Stimulated activated naive CD8-positive, alpha-beta T cell treated with anti-CD3 and anti-CD28 coated beads, Interleukin-15, Interleukin-2, amounts not matched to agents 100 U/mL and 50 U/mL, for 24 hours (primary cell): ENCODE results near the gene WNT4.

Experiments
- ATAC-seq: fragments of 150-1000 bp; cut with Tn5 transposase; one replicate; pipeline ENCODE4 v1.10.0; 2021
- DNase-seq: peaks from one replicate; pipeline ENCODE4 v3.0.0; 2021

The WNT4 gene

DNA sequence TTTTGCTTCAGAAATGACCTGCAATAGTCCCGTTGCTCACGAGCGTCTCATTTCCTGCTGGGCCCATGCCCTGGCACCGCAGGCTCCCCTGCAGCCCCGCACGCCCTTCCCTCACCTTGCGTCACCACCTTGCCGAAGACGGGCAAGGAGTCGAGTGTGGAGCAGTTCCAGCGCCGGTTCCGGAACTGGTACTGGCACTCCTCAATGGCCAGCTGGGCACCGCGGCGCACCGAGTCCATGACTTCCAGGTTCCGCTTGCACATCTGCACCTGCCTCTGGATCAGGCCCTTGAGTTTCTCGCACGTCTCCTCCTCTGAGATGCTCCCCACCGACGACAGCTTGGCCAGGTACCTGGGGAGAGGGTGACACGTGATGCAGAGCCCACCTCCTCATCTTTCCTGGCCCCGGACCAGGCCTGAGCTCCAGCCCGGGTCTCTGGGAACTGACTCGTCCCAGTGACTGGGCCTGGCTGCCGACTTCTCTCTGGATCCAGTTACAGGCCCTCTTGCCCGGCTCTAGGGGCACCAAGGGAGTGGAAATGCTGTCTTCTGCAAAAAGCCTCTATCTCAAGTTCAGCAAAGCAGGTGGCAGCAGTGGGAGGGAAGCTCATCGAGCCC, 13.3 kb downstream of the WNT4 start:
- no peak for ATAC-seq
- no peak for DNase-seq

DNA sequence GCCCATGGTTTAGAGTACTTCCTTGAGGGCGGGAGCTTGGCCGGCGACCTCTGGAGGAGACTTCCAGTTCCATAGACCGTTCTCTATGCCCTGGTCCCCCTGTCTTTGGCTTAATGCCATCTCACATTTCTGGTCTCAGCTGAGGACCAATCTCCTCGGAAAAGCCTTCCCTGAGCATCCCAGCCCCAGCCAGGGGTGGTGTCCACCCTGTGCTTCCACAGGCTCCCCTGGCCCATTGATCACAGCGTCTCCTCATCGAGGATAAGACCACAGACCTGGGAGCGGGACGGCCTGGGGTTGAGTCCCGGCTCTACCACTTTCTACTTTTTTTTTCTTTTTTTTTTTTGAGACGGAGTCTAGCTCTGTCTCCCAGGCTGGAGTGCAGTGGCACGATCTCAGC, 14.5 kb downstream of the WNT4 start:
- DNase-seq, result no peak
- ATAC-seq, result no peak

DNA sequence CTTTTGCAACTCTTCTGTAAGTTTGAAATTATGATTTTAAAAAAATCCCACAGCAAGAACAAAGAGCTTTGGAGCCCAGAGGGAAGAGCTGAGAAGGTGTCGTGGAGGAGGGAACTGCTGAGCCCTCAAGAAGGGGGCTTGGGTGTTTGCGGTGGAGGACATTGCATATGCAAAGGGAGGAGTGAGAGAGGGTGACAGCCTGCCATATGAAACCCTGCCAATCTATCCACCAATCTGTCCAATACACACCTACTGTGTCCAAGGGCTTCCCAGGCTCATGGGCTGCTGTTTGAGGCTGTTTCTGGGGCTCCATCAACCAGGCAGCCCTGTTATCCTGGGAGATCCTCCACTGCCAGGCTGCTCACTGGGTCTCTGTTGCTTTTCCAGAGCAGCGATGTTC, 15.2 kb downstream of the WNT4 start:
- ATAC-seq, result no peak
- DNase-seq, result no peak

DNA sequence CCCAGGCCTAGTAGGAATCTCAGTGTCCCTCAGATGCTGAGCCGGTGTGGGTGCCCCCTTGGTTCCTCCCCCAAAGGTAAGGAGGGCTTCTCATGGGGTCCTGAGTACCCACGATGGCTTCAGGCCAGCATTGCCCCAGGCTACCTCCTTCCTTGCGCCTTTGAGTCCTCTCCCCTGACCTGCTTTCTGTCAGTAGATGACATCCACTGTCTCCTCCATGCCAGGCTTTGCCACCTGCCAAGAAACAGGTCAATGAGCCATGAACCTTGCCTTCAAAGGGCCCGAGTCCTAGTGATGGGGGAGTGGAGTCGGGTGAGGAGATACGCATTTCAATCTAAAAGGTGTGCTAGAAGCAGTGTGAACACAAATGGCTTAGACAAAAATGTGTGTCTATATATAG, 15.6 kb downstream of the WNT4 start:
- ATAC-seq, result no peak
- no peak for DNase-seq

DNA sequence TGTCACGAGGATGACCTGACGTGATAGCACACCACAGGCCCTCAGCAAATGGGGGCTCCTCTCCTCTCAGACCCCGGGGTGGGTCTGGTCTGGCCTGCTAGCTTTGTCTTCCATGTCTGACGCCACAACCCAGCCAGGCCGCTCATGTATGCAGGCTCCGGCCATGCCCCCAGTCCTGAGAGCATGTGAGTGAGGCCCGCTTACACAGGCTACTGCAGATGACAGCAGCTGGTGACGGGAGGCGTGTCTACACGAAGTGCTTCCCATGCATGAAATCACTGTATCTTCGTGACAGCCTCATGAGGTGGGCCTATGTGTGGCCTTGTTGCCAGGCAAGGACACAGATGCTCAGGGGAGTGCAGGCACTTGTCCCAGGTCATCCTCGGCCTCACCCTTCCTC, 16.4 kb downstream of the WNT4 start:
- no peak for DNase-seq
- no peak for ATAC-seq

DNA sequence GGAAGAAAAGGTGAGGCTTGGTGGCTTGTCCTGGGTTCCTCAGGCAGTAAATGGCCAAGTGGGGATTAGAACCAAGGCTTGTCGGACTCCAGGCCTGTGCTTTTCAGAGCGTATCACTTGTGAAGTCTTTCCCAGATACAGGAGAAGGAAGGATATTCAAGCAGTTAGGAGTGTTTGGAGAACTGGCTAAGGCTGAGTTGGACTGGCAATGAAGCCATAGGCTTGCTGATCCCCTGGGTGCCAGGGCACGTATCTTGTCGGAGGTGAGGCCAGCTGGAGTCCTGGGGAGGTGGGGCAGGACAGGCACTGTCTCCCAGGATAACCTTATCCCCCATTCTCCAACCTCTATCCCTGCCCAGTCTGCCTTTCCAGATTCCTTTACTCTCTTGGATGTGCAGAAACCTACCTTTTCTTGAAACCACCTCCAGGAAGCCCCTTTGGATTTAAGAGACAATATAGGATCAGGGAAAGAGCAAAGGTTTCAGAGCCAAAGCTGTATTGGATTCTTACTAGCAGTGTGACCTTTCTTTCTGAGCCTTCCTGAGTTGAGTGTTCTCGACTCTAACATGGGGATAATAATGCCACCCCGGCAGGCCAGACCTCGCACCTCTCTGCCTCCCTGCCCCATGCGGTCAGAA, 18.2 kb downstream of the WNT4 start:
- DNase-seq (no peak), ATAC-seq (no peak)

DNA sequence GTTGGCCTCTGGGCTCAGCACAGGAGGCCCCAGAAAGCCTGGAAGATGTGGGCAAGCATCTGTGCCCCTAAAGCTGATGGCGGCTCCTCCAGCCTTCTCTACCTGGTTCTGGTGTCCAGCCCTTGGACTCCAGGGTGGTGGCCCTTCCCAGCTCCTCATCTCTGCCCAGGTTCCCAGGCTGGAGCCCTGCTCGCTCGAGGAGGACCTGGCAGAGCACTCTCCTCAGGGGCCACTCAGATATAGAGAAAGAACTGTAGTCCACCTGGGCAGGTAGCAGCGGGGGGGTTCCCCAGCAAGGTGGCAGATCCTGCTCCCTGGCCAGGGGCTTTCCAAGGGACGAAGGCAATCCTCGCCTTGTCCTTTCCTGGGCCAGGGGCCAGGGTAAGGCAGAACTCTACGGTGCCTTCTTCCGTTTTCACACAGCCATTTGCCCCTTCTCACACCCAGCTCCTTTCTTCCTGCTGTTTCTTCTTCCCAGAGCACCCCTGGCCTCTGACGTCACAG, 18.9 kb downstream of the WNT4 start:
- no peak for ATAC-seq
- DNase-seq, result no peak

DNA sequence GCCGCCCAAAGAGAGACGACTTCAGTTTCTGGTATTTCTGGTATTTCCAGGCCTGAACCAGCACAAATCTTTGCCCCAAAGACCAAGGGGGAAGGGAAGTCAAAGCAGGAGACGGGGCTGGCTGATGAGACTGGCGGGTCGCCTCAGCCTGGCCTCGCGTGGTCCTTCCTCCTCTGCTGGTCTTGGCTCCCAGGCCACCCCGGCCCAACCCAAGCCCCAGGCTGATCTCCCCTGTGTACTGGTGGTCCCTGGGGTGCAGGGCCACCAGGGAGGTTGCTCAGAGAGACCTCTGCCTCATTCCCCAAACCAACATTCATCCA, 19.9 kb downstream of the WNT4 start:
- no peak for ATAC-seq
- DNase-seq, result no peak

DNA sequence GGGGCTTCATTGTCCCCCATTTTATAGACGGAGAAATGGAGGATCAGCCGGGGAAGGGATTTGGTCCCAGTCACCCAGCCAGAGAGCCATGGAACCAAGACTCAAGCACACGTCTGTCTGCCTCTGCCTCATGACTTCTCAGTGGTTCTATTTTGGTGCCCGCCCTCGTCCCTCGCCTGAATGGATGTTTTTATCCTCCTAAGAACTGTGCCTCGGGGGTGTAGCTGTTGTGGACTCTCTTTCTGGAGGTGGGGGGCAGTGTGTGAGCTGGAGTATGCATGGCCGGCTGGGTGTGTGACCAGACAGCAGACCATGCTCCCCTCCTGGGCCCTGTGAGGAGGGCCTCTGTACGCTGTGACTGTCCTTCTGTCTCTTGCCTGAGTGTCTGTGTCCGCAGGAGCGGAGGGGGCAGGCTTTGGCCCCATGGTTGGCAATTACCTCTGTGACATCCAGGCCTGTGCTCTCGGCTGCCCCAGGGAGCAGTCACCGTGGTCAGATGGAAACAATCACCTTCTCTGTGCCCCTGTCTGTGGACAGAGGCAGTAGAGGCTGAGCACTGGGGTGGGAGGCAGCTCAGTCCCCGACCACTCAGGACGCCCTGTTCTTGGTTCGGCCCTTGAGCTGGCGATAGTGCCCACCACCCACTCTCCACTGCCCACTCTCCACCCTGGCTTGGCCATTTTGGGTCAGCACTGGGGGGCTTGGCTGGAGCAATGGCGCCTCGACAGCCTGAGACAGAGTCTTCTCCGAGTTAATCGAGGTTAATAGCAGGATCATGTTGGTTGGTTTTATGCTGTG, 20.4 kb downstream of the WNT4 start:
- DNase-seq (no peak), ATAC-seq (no peak)

DNA sequence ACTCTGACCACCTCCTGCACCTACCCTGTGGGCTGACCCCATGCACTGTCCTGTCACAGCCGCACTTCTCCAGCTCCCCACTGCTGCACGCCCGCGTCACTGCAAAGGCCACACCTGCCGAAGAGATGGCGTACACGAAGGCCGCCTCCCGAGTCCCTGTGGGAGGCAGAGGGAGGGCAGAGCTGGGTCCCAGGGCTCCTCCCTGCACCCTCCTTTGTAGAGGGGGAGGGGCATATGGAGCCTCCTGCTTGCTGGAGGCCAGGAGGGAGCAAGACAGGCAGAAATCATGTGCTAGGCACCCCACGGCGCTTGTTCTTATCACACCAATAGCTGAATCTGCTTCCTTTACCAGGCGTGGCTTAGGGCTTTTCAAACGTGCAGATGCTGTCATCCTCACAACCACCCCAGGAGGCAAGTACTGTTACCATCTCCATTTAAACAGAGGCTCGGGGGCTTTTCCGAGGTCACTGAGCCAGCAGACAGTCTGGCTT, 21.4 kb downstream of the WNT4 start:
- ATAC-seq (no peak), DNase-seq (no peak)

DNA sequence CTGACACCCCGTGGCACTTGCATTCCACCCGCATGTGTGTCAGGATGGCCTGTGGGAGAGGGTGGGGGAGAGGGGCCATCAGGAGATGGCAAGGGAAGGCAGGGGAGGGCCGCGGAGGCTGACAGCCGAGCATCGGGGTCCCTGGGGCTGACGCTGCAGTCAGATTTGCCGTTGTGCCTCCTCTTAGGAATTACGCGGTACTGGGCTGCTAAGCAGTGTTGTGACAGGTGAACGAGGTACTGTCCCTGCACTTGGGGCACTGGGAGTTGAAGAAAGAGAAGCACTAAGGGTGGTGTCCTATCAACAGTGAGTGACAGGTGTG, 22.5 kb downstream of the WNT4 start:
- ATAC-seq (no peak), DNase-seq (no peak)

DNA sequence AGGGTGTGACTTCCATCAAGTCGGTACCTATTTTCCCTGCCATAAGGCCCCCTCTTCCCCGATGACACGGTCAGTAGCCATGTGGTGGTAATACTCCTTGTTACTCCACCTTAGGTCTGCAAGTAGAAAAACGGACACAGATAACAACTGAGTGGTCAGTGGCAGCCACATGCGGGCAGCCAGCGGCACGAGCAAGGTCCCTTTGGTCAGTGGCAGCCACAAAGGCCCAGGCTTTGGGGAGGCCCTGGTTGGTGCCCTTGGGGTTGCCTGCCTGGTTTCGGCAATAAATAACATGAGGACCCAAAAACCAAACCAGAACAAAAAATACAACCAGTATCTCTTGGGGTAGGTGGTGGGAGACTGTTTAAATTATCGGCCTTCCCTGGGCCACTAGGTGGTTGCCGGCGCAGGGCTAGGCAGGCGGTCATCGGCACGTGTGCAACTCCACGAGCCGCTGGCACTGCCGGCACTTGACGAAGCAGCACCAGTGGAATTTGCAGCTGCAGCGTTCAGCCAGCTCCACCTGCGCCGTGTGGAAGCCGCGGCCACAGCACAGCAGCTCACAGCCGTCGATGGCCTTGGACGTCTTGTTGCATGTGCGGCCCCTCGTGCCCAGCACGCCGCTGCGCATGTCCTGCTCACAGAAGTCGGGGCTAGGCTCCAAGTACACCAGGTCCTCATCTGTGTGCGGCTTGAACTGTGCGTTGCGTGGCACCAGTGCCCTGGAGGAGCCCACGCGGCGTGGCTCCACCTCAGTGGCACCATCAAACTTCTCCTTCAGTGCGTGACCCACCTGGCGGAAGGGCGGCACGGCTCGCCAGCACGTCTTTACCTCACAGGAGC, 23.1 kb downstream of the WNT4 start:
- no peak for ATAC-seq
- no peak for DNase-seq

DNA sequence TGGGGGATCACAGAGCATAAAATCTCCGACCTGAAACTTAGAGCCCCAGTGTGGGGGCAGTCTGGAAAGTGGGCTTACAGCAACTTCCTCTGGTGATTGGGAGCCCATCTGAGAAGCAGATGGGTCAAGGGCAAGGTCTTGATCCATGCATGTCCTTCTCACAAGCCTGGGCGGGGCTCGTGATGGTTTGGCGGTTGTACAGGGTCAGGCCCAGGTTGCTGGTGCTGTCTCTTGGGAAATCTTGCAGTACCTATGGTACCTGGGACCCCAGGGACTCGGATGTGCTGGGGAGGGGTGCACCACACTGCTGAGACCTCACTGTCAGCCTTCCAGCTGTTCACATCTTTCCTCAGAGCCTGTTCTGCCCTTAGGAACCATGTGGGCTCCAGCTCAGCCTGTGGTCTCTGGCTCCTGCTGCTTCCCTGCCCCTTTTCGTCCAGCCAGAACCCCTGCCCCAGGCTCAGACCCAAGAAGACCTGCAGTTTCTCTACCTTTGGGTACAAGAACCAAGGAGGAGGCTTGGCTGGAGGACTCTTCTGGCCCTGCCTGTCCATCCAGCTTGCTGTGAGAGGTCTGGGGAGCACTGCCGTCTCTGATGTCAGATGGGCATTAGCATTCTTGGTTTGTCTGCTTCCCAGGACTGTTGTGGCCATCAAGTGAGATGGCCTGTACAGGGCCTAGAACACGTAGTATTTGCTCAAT, 24.5 kb downstream of the WNT4 start:
- ATAC-seq (no peak), DNase-seq (no peak)

DNA sequence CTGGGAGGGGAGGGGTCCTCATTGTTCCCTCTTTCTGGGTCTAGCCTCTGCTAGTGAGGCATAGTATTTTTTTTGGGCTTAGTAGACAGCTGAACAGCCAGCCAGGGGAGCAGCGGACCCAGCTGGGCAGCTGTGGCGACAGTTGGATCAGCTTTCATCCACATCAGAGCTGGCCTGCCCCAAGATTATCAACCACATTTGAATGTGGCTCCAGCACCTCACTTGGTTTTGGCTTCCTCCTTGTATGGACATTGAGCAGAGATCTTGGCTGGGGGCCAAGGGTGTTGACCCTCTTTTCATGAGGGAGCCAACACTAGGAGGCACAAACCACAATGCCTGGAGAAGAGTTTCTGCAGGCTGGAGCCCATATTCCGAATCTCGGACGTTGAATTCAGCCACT, 25.0 kb downstream of the WNT4 start:
- no peak for ATAC-seq
- DNase-seq, result no peak

DNA sequence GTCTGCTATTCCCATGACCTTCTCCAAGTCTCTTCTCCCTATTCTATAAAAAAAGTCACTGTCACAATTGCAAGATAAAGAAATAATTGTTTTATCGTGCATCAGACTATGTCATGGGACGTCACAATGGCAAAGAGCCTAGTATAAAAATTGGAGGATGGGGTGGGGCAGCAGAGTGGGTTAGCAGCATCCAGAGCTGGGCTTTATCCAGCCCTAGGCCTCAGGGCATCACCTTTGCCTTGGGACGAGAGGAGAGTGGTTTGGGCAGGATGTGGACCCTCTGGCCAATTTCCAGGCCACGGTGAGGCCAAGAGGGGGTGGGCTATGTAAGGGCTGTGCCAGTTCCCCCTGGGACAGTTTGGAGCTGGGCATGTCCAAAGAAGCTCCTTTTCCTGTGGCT, 25.7 kb downstream of the WNT4 start:
- DNase-seq (no peak), ATAC-seq (no peak)

DNA sequence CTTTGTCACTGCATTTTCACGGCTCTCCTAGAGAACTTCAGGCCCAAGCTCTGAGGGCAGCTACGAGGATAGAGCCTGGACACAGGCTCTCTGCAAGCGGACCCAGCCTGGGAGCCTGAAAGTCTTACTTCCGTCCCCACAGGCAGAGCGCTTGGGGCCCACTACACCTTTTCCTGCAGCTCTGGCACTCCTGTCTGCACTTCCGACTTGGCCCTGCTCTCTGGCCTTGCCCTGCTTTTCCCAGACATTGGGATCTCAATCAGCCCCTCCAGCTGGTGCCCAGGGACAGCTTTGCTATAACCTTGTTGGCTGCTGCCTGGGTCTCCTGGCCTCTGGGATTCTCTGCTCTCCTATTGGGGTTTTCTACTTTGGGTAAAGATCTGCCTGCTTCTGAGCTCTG, 27.6 kb downstream of the WNT4 start:
- no peak for ATAC-seq
- DNase-seq, result no peak

DNA sequence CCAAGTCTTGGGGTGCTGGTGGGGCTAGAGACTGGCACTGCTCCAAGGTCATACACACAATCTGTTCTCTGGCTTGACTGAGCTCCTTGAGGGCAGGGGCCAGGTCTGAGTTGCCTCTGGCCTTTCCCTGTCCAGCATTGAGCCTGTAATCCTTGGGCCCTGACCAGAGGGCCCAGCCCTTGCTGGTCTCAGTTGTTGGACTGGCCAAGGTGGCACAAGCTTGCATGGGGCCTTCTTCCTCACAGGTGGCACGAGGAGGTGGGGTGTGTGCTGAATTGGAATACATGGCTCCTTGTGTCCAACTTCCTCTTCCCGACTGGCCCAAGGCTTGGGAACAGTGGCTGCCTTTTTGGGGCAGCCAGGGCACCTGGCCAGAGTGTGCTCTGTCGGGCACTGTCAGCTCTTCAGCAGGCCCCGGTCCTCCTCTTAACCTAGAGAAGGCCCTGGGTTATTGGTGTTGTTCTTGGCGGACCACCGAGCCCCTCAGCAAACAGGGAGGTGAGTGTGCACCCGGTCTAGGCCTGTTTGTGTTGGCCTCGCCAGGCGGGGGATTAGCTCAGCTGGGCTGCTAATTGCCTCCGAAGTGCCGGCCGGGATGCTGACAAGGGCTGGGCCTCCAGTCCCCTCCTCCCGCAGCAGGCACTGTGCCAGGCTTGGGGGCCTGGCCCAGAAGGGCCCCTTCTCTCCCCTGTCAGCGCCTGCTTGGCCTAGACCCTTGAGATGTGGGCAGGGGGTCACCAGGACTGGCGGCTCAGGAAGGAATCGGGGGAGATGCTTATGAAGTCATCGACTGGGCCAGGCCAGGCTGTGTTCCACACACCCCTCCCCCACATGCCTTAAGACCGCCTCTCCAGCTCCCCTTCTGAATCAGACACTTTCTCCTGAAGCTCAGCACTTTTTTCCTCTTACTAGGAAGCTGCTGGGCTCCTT, 28.5 kb downstream of the WNT4 start:
- DNase-seq (no peak), ATAC-seq (no peak)

DNA sequence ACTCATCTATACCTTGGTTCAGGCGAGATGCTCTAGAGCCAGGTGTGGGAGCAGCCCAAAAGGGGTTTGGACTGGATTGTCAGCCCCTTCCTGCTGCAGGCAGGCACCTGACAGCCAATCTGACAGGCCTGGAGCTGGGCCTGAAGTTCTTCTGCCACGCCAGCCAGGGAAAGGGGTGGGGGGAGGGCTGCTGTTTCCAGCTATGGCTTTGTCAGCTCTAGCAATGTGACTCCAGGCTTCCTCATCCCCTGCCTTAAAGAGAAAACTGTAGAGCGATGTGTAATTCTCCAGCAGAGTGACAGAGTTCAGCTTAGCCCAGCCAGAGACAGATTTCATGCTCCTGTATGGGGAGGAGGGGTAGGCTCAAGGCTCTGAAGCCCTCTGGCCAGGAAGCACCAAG, 30.3 kb downstream of the WNT4 start:
- ATAC-seq, result no peak
- DNase-seq, result no peak

DNA sequence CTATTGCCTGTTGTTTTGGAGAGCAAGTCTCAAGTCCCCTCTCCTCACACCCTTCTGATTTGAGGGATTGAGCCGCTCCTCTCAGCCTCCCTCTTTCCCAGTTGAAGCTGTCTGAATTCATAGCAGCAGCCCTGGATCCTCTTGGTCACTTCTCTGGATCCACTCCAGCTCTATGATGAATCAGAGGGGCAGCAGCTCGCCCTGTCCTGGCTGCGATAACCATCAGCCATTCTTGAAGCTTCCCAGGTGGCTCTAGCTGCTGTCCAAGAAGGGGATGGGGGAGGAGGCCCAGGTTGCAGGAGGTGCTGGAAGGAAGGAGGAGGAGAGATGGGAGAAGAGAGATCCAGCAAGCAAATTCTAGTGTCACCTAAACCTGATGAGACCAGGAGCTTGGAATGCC, 31.3 kb downstream of the WNT4 start:
- DNase-seq (no peak), ATAC-seq (no peak)

DNA sequence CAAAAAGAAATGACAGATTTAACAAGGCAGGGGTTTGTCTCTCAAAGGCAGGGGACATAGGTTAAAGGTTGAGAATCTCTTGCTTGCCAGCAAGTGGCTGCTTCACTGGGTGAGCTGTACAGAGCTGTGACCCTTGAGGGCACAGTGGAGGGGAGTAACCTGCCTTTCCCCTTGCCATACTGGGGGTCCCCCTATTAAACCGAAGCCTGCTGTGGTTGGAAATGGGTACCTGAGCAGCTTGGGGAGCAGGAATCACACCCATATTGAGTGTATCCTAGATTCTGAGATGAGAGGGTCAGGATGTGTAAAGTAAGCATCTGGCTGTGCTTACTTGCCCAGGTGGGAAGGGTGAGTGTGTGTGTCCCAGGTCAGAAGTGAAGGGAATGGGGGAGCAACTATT, 31.8 kb downstream of the WNT4 start:
- DNase-seq (no peak), ATAC-seq (no peak)

DNA sequence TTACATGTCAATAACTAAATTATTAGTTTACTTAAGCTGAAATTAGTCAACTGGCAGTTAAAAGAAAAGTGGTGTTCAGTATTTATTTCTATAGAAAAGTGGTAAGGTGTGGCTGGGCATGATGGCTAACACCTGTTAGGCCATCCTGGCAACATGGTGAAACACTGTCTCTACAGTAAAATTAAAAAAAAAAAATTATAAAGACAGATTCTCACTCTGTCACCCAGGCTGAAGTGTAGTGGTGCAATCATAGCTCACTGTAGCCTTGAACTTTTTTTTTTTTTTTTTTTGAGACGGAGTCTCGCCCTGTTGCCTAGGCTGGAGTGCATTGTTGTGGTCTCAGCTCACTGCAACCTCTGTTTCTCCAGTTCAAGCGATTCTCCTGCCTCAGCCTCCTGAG, 32.9 kb downstream of the WNT4 start:
- no peak for DNase-seq
- ATAC-seq, result no peak
